Suppressor macrophage (primary cell): ENCODE data around the gene PJVK.
"Not testable (repeated sequence)": the region's sequence is repeated elsewhere in the genome, so short reads cannot be mapped to it uniquely, and the experiment has no call there.

ENCODE experiments used
- DNase-seq, 4 experiments: peaks; one replicate each; pipeline ENCODE4 v3.0.0-alpha.2; 2020 to 2022
- total RNA-seq, 17 experiments: gene quantifications; one replicate each; lab custom pipeline; 2026; ENCODE audit warnings: mixed read lengths in 6 of 17, inconsistent platforms in 3 of 17; lab: John Stamatoyannopoulos, UW

The PJVK gene
- total RNA-seq = 0 to 3.1 (median 0.42) reads per million in 17 experiments

DNA sequence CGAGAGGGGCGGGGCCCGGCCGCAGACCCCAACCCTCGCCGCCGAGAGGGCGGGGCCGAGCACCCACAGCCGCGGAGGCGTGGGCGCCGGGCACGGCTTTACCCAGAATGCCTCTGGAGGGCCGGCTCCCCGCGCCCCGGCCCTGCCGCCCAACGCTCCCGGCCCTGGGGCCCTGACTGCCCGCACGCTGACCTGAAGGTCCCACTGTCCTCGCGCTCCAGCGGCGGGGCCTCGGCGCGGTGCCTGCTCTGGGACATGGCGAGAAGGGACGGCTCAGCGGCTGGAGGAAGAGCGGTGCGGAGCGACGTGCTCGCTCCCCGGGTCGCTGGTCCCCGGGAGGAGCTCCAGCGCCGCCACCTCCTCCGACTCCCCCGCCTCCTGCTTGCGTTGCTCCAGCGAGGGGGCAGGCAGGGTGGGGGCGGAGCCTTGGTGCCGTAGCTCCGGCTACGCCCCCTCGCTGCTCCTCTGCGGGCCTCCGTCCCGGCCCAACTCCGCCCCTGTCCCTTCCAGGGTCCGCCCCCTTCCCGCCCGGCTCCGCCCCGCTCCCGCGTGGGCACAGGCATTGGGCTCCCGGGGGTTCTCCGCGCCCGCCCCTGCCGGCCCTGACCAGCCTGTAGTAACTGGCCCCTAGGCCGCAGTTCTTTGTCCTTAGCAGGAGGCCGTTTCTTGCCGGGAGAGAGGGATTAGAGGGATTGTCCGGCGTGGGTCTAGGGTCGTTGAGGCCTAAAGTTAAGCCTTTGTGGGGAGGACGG is at the start of gene PJVK, which contains the start of gene PRKRA:
PJVK (plus strand) TSS at position 605 of the 752 bp plus-strand sequence. CDS start 2,032 bp downstream, outside the sequence.
PRKRA (minus strand) TSS at position 402 of the 752 bp plus-strand sequence; CDS start at position 257, 145 bp downstream.
- peak; percentile 98 to 100 (median 98) for DNase-seq

DNA sequence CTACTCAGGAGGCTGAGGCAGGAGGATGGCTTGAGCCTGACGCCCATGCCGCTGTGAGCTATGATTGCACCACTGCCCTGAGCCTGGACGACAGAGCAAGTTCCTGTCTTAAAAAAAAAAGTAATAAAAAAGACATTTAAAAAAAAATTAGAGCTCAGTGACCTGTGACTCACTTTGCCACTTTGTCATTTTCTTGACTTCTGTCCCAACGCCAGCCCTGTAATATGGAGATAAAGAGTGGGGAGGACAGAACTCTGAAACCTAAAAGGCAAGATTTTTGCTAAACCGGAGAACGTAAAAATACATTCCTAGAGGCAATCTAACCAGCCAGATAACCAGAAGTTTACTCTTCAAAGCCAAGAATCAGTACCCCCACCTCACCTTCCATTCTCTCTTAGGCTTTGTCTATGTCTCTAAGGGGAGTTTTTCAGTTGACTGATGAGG is 49.2 kb upstream of the PJVK start:
- DNase-seq = no peak

GRCh38 chr2:178403671-178404306 is 47.4 kb upstream of the PJVK start:
- no peak for DNase-seq

GRCh38 chr2:178404368-178404767 is 46.8 kb upstream of the PJVK start:
- peak; percentile 43 to 58 (median 50) for DNase-seq

DNA sequence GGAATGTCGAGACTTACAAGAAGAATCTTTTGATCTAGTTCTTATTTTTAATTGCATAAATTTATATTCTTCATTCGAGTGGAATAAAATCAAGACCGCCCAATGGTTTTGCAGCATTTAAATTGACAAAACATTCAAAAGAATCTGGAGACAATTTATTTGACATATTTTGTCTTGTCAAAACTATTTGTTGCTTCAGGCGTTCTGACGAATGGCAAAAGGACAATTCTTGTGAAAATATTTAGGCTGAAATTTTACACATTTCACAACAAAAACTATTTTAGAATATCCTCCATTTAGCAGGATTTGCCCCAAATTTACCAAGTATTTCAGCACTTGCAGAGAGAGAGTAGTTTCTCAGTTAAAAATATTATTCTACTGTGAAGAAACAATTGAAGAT is 41.9 kb upstream of the PJVK start:
- no peak for DNase-seq

DNA sequence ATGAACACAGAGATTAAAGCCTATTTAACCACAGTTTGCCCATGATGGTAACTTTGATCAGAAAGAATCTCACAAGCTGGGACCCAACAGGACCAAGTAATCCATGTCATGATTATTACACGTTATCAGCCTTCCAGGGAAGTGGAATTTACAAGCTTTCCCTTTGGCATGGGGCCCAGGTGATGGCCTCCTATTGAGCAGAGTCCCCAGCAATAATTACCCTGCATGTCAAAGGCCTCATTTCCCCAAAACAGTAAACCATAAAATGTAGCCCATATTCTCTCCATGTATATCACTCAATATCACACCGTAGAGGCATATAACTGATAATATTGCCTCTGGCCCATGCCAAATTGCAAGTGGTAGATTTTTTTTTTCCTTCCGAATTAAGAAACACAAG is 39.1 kb upstream of the PJVK start:
- no peak for DNase-seq

DNA sequence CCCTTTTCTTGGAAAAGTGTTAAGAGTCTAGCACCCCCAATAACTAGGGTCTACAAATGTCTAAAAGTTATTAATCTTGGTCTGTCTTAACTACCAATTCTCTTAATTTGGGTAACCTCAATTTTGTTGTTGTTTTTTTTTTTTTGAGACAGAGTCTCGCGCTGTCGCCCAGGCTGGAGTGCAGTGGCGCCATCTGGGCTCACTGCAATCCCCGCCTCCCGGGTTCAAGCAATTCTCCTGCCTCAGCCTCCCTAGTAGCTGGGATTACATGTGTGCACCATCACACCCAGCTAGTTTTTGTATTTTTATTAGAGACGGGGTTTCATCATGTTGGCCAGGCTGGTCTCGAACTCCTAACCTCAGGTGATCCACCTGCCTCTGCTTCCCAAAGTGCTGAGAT is 38.7 kb upstream of the PJVK start:
- not testable (repeated sequence) for DNase-seq

GRCh38 chr2:178413472-178414265 is 37.5 kb upstream of the PJVK start:
- DNase-seq = peak; percentile 85 to 92 (median 88)

DNA sequence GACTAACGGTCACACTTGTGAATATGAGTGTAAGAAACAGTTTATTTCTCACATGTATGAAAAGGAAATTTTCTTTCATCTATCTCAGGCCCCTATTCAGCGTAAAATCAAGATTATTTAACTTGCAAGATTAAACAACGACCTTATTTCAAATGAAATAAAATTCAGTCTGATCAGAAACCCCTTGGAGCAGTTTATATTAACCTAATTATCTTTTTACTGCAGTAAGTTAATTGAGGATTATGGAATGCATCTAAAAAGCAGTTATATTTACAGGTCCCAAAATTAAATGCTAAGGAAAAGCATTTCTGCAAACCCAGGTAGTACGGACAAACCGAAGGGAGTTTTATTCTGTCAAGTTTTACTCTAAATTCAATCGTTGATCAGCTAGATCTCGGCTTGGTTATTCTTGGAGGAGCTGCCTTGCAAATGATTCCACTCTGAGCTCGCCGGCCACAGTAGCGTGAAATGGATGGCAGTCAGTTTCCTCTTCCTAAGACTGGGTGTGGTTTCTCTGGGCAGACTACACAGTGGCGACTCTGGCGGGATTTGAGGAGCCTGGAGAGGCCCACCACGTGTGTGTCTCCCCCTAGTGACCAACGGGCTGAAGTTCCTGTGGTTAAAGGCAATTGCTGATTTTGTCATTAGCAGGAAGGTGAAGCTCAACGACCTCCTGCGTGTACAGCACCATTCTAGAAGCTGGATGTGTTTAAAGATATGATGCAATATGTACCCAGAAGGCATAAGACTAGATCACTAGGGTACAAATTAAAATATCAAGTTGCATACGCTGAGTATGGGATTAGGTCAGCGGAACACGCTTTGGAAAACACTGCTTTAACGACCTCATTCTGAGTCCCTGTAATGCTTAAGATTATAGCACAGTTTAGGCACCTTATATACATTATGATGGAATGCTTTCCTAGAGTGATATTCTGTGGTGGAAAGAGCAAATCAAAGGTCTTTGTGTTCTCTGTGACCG is 36.6 kb upstream of the PJVK start:
- peak; percentile 95 to 97 (median 96) for DNase-seq

DNA sequence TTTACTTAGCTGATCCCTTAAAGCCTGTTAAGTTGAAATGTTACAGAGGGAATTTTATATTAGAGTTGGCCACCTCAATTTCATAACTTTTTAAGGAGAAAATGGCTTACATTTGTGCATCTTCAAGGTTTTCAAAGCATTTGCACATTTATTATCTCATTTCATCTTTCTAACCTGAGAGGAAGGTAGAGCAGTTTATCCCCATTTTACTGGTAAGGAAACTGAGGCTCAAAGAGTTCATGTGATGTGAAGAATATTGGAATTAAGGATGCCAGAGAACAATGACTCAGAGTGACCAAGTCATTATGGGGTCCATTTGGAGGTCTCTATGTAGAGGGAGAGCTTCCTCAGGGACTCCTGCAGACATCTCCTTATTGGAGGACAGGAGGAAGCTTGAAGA is 35.2 kb upstream of the PJVK start:
- DNase-seq = no peak

GRCh38 chr2:178417916-178418315 is 33.3 kb upstream of the PJVK start:
- no peak for DNase-seq

- peak in 1 of 4 experiments; percentile 8 for DNase-seq
Measured at GRCh38 chr2:178418426-178418825, 32.8 kb upstream of the PJVK start.

DNA sequence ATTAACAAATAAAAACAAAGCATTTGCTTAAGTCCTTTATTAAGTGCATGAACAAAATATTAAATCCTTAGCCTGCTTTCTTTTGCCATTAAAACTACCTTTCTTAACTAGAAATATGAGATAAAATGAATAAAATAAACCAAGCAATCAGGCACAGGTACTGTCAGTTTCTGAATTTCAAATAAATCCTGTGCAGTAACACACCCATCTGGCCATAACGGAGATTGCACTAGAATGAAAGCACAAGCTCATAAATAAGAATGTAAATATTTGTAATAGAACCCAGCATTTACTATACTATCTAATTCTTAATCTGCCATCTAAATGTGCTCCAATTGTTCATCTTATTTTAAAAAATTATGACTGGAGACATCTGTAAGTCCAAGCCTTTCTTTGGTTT is 32.1 kb upstream of the PJVK start:
- no peak for DNase-seq

- DNase-seq = peak in 3 of 4 experiments; percentile 6 to 18 (median 8)
Measured at GRCh38 chr2:178420463-178420999, 30.6 kb upstream of the PJVK start.

DNA sequence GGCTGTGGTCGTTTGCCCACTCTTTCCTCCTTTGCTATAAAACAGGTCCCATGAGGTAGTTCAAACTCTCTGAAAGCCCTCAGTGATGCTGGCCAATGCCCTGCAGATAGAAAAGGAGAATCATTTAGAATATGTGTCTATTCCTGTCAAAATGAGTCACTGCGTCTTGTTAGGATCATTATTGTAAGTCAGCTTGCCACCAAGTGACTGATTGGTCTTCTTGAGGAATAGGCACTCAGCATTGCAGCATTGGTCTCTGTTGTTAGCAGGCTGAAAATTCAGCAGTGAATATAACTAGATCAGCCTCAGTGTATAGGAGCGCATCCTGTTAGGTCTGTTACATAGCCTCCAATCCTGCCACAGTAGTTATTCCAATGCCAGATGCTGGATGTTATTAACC is 29.1 kb upstream of the PJVK start:
- no peak for DNase-seq

DNA sequence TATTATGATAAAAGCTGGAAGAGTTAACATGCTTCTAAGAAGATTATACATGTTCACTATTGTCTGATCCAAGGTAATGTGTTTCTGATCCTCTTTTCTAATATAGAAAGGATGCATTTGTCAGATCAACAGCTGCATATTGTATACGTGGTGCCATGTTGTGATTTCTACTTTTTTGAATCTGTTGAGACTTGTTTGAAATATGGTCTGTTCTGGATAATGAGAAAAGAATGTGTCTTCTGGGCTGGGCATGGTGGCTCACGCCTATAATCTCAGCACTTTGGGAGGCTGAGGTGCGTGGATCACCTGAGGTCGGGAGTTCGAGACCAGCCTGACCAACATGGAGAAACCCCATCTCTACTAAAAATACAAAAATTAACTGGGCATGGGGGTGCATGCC is 27.4 kb upstream of the PJVK start:
- not testable (repeated sequence) for DNase-seq

- DNase-seq = no peak
Measured at GRCh38 chr2:178425255-178425827, 25.8 kb upstream of the PJVK start.

GRCh38 chr2:178426388-178426787 is 24.8 kb upstream of the PJVK start:
- DNase-seq = no peak

GRCh38 chr2:178427458-178427857 is 23.7 kb upstream of the PJVK start:
- DNase-seq = no peak

DNA sequence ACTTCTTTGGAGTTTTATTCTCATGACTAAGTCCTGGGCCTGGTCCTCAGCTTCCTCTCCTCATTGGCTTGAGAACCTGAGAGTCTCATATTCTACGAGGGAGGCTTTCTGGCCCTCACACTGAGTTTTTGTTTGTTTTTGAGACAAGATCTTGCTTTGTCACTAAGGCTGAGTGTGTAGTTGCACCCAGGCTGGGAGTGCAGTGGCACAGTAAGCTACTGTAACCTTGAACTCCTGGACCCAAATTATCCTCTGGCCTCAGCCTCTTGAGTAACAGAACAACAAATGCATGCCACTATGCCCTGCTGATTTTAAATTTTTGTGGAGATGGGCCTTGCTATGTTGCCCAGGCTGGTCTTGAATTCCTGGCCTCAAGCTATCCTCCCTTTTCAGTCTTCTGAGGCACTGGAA is 22.8 kb upstream of the PJVK start:
- no peak for DNase-seq

DNA sequence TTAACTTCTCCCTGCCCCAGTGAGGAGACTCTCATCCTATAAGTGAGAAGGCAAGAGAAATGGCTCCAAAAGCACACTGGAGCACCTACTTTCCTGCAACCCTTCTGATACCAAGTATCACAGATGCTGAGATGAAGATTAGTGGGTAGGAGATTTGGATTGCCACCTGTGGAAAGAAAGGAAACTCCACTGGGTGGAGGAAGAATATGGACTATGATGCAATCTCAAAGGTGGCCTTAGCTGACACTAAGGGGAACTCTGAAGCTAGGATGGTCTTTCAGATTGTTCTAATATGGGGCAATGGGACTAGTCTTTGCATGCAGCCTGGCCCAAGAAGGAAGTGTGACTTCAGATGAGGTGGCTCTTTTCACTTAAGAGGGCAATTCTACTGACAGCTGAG is 21.8 kb upstream of the PJVK start:
- no peak for DNase-seq
